ENCODE results near the gene PZP.

DNA sequence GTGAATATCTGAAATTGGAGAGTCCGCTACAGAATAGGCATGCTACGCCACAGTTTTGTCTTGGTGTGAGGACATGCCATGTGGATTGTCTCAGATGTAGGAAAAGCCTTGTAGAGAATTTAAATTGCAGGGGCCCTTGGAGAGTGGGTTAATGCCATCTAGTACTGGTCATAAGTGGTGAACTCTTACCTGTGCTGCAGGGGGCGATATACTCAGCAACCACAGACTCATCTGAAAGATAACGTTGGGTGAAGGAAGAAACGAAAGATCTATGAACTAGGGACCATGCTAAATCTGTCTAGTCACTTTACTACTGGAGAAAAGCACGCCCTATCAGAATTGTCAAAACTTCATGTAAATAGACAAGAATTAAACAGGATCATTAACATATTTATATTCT lies 58.8 kb downstream of the PZP start:
- TF ChIP-seq BHLHE40 (IDR thresholded peaks at IDR 0.05; ENCODE audit: low read length) (no peak), EGR1 (conservative IDR thresholded peaks at IDR 0.05) (no peak), EZH2 (IDR thresholded peaks at IDR 0.05; ENCODE audit: borderline replicate concordance, low read depth, low read length) (no peak), YY1 (IDR thresholded peaks at IDR 0.05; ENCODE audit: borderline replicate concordance in 1 of 3, control insufficient read depth in 1 of 3, extremely low read depth in 1 of 3, insufficient read depth in 3 of 3, insufficient read length in 1 of 3, insufficient replicate concordance in 2 of 3, low read depth in 1 of 3, low read length in 2 of 3) (no peak), MYC (IDR thresholded peaks at IDR 0.05; ENCODE audit: low read depth, low read length) (no peak), MYC (CRISPR knock-in tag; IDR thresholded peaks at IDR 0.05; ENCODE audit: borderline replicate concordance, low read depth) (no peak)
- TF ChIP-seq, protein P1, sequence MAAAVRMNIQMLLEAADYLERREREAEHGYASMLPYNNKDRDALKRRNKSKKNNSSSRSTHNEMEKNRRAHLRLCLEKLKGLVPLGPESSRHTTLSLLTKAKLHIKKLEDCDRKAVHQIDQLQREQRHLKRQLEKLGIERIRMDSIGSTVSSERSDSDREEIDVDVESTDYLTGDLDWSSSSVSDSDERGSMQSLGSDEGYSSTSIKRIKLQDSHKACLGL (CRISPR knock-in tag; IDR thresholded peaks at IDR 0.05; ENCODE audit: borderline replicate concordance, poor library complexity, severe bottlenecking) = no peak
